GM12878 (cell line): ENCODE results near the gene TMEM120B.

Source experiments
- TF ChIP-seq, protein P1 (sequence below): fragments of 450-650 bp; IDR thresholded peaks from 2 replicates; pipeline ENCODE4 v1.6.1; 2018; ENCODE audit warnings: borderline replicate concordance, mild to moderate bottlenecking; ENCODE audit not compliant: partially characterized antibody
- TF ChIP-seq, protein P2 (sequence below), 3 experiments: IDR thresholded peaks in 2 of 3; conservative IDR thresholded peaks in 1 of 3; 2 replicates each; pipeline ENCODE4 v1.5.1; 2011; ENCODE audit warnings: low read depth in 3 of 3, low read length in 3 of 3, mild to moderate bottlenecking in 3 of 3, control low read depth in 2 of 3, moderate library complexity in 2 of 3, inconsistent platforms in 1 of 3, mixed read lengths in 1 of 3; ENCODE audit not compliant: control insufficient read depth in 2 of 3, insufficient read depth in 1 of 3; ENCODE audit errors: extremely low read depth in 1 of 3

DNA sequence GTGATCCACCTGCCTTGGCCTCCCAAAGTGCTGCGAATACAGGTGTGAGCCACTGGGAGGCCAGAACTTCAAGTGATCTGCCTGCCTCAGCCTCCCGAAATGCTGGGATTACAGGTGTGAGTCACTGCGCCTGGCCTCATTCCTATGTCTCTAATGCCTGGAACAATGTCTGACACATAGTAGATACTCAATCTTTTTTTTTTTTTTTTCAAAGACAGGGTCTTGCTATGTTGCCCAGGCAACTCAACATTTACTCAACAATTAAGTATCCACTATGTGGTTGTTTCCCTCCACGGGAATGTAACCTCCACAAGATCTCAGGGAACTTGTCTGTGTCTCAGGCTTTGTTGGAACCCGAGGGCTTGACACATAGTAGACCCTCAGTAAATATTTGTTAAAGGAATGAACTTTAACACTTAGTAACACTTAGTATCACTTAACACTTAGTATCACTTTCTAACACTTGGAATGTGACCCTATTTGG is 3.0 kb upstream of the TMEM120B start:
- TF ChIP-seq, protein P1, sequence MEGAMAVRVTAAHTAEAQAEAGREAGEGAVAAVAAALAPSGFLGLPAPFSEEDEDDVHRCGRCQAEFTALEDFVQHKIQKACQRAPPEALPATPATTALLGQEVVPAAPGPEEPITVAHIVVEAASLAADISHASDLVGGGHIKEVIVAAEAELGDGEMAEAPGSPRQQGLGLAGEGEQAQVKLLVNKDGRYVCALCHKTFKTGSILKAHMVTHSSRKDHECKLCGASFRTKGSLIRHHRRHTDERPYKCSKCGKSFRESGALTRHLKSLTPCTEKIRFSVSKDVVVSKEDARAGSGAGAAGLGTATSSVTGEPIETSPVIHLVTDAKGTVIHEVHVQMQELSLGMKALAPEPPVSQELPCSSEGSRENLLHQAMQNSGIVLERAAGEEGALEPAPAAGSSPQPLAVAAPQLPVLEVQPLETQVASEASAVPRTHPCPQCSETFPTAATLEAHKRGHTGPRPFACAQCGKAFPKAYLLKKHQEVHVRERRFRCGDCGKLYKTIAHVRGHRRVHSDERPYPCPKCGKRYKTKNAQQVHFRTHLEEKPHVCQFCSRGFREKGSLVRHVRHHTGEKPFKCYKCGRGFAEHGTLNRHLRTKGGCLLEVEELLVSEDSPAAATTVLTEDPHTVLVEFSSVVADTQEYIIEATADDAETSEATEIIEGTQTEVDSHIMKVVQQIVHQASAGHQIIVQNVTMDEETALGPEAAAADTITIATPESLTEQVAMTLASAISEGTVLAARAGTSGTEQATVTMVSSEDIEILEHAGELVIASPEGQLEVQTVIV, result no peak
- TF ChIP-seq, protein P2, sequence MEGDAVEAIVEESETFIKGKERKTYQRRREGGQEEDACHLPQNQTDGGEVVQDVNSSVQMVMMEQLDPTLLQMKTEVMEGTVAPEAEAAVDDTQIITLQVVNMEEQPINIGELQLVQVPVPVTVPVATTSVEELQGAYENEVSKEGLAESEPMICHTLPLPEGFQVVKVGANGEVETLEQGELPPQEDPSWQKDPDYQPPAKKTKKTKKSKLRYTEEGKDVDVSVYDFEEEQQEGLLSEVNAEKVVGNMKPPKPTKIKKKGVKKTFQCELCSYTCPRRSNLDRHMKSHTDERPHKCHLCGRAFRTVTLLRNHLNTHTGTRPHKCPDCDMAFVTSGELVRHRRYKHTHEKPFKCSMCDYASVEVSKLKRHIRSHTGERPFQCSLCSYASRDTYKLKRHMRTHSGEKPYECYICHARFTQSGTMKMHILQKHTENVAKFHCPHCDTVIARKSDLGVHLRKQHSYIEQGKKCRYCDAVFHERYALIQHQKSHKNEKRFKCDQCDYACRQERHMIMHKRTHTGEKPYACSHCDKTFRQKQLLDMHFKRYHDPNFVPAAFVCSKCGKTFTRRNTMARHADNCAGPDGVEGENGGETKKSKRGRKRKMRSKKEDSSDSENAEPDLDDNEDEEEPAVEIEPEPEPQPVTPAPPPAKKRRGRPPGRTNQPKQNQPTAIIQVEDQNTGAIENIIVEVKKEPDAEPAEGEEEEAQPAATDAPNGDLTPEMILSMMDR (IDR thresholded peaks at IDR 0.05 in 2 of 3, conservative IDR thresholded peaks at IDR 0.05 in 1 of 3; ENCODE audit: control insufficient read depth in 2 of 3, extremely low read depth in 1 of 3, insufficient read depth in 1 of 3, low read depth in 3 of 3, low read length in 3 of 3), result no peak
